ENCODE data around the gene FAM9B.
A peak's percentile ranks its signal among the peaks of the same experiment; 100 is the strongest.
"Not testable (repeated sequence)": the region's sequence is repeated elsewhere in the genome, so short reads cannot be mapped to it uniquely, and the experiment has no call there.

FAM9B gene

GRCh38 chrX:9033989-9034388, at the start of gene FAM9B:
TSS of gene FAM9B (minus strand) at chrX:9034127. CDS start at chrX:9032986, 1,141 bp downstream.
- DNase-seq (ENCODE audit: low spot score), result no peak

- no peak for DNase-seq (ENCODE audit: low spot score)
Measured at GRCh38 chrX:9081271-9081670, 47.3 kb upstream of the FAM9B start.

GRCh38 chrX:9074326-9074725, 40.4 kb upstream of the FAM9B start:
- DNase-seq (ENCODE audit: low spot score), result no peak

GRCh38 chrX:9072281-9072680, 38.4 kb upstream of the FAM9B start:
- DNase-seq (ENCODE audit: low spot score), result no peak

- no peak for DNase-seq (ENCODE audit: low spot score)
Measured at GRCh38 chrX:9071031-9071650, 37.2 kb upstream of the FAM9B start.

GRCh38 chrX:9069573-9069972, 35.6 kb upstream of the FAM9B start:
- no peak for DNase-seq (ENCODE audit: low spot score)

- no peak for DNase-seq (ENCODE audit: low spot score)
Measured at GRCh38 chrX:9064694-9065093, 30.8 kb upstream of the FAM9B start.

- DNase-seq (ENCODE audit: low spot score), result no peak
Measured at GRCh38 chrX:9062641-9063040, 28.7 kb upstream of the FAM9B start.

- DNase-seq (ENCODE audit: low spot score), result no peak
Measured at GRCh38 chrX:9055354-9055753, 21.4 kb upstream of the FAM9B start.

- no peak for DNase-seq (ENCODE audit: low spot score)
Measured at GRCh38 chrX:9052081-9052480, 18.2 kb upstream of the FAM9B start.

- DNase-seq (ENCODE audit: low spot score), result no peak
Measured at GRCh38 chrX:9050331-9050730, 16.4 kb upstream of the FAM9B start.

GRCh38 chrX:9048801-9049200, 14.9 kb upstream of the FAM9B start:
- no peak for DNase-seq (ENCODE audit: low spot score)

GRCh38 chrX:9038244-9038643, 4.3 kb upstream of the FAM9B start:
- DNase-seq (ENCODE audit: low spot score), result no peak

- DNase-seq (ENCODE audit: low spot score), result no peak
Measured at GRCh38 chrX:9037296-9037695, 3.4 kb upstream of the FAM9B start.

- no peak for DNase-seq (ENCODE audit: low spot score)
Measured at GRCh38 chrX:9033586-9033985, 341 bp downstream of the FAM9B start.

GRCh38 chrX:9033179-9033578, 748 bp downstream of the FAM9B start:
- DNase-seq (ENCODE audit: low spot score), result no peak

- DNase-seq (ENCODE audit: low spot score), result no peak
Measured at GRCh38 chrX:9023293-9023692, 10.6 kb downstream of the FAM9B start.

- DNase-seq (ENCODE audit: low spot score), result no peak
Measured at GRCh38 chrX:9019151-9019550, 14.8 kb downstream of the FAM9B start.

GRCh38 chrX:9018332-9018731, 15.6 kb downstream of the FAM9B start:
- not testable (repeated sequence) for DNase-seq (ENCODE audit: low spot score)

GRCh38 chrX:9003041-9003440, 30.9 kb downstream of the FAM9B start:
- no peak for DNase-seq (ENCODE audit: low spot score)

GRCh38 chrX:8988446-8988845, 45.5 kb downstream of the FAM9B start:
- DNase-seq (ENCODE audit: low spot score), result no peak

GRCh38 chrX:8987672-8988250, 46.2 kb downstream of the FAM9B start:
- DNase-seq (ENCODE audit: low spot score), result peak; percentile 36

- no peak for DNase-seq (ENCODE audit: low spot score)
Measured at GRCh38 chrX:8984231-8984630, 49.7 kb downstream of the FAM9B start.

- DNase-seq (ENCODE audit: low spot score), result peak; percentile 12
Measured at GRCh38 chrX:8981723-8982122, 52.2 kb downstream of the FAM9B start.

Data from CD4-positive, alpha-beta T cell treated with Interleukin-2 at 100 ng/mL for 4 hours (primary cell).